Measurements from ENCODE around the gene TNS1.
"Not testable (repeated sequence)": the region's sequence is repeated elsewhere in the genome, so short reads cannot be mapped to it uniquely, and the experiment has no call there.

TNS1 gene

DNA sequence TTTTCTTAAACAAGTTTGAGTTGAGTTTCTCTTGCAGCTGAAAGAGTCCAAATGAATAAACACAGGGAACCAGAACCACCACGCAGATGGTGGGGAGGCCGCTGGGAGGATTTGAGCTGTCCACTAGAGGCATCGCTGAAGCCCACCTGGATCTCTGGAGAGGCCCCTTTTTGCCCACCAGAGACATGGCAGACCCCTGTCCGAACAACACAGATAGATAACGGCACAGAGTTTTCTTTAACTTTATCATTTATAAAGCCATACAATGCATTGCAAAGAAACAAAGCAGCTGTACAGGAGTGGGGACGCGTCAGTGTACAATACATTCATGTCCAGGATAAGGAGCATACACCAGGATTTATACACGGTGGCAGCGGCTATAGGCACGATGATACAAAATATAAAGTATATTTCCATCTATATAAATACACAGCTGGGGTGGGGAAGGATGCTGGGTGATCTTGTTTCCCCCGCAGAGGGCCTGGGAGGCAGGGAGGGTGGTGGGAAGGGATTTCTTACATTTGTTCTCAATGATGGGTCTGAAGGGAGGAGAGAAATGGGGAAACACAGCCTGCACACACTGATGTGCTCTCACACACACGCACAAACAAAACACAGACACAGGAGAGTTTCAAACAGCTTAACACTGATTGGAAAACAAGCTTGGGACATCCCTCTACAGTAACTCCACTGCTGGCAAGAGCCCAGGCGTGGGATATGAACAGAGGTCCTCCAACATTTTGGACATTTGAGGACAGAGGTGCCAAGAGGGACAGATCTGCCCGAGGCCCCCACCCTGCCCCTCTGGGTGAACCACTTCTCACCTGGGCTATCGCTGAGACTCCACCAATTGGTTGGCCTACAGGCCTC lies 203.0 kb downstream of the TNS1 start:
- no peak for DNase-seq (ENCODE audit: low read depth, low spot score)

- no peak for DNase-seq (ENCODE audit: low read depth, low spot score)
Measured at GRCh38 chr2:217798743-217799562, 203.8 kb downstream of the TNS1 start.

GRCh38 chr2:217798191-217798590 lies 204.6 kb downstream of the TNS1 start:
- no peak for DNase-seq (ENCODE audit: low read depth, low spot score)

DNA sequence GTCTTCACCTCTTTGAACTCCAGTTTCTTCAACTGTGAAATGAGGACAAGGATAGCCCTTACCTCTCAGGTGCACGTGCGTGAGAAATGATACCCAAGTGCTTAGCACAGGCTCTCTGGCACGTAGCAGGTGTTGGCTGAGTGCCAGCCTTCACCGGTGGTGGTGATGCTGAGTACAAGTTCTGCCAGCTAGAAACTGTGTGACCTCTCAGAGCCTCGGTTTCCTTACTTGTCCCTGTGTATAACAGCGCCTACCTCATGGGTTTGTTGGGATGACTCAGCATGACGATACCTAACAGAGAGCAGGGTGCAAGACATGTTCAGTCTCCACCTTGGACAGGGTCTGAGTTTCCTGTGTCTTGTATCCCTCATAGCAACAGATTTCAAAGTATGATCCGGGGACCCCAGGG lies 205.1 kb downstream of the TNS1 start:
- DNase-seq (ENCODE audit: low read depth, low spot score), result no peak

DNA sequence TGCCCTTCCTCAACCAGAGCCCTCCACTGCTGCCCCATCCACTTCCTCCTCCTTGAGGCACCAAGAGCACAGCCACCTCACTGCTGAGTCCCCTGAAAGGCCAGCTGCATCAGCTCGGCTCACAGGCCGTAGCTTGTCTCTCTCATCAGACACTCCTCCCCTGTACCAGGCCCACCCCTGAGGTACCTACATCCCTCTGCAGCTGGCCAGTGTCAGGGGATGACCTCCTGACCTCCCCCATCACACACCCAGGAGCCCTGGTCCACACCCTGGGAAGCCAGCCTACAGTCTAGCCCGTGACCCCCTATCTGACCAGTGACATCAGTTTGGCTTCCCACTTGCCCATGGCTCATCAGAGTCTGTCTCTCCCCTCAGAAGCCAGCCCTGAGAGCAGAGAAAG lies 205.6 kb downstream of the TNS1 start:
- DNase-seq (ENCODE audit: low read depth, low spot score), result no peak

GRCh38 chr2:217795706-217796465 lies 206.9 kb downstream of the TNS1 start:
- no peak for DNase-seq (ENCODE audit: low read depth, low spot score)

DNA sequence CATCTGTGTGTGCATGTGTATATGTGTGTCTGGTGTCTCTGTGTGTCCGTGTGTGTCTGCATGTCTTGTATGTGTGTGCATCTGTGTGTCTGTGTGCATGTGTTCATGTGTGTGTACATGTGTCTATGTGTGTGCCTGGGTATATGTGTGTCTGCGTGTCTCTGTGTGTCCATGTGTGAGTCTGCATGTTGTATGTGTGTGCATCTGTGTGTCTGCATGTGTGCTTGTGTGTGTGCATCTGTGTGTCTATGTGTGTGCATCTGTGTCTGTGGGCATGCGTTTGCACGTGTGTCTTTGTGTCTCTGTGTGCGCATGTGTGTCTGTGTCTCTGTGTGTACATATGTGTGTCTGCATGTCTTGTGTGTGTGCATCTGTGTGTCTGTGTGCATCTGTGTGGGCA lies 207.7 kb downstream of the TNS1 start:
- DNase-seq (ENCODE audit: low read depth, low spot score), result no peak

GRCh38 chr2:217794133-217794986 lies 208.4 kb downstream of the TNS1 start:
- no peak for DNase-seq (ENCODE audit: low read depth, low spot score)

DNA sequence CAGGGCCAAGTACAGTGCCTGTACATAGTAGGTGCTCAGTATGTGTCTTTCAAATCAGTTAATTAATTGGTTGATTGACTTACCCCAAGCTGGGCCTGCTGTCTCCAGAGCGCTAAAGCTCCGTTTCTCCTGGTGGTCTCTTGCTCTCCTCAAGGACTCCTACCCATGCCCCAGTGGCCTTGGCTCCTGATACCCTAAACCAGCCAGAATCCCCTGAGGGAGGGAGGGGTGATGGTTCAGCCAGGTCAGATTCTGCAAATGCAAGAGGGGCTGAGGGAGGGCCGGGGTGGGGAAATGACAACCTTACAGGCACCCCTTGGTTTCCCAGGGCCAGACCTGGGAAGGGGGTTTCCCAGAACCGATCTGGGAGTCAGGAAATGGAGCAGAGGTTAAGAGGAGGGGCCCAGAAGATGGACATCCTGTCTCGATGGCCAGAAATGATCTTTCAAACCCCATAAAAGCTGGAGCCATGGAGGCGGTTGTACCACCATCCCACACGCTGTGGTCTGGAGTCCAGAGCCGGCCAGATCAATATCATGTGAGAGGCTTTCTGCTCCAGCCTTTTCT lies 209.1 kb downstream of the TNS1 start:
- DNase-seq (ENCODE audit: low read depth, low spot score), result no peak

GRCh38 chr2:217792626-217793527 lies 209.9 kb downstream of the TNS1 start:
- DNase-seq (ENCODE audit: low read depth, low spot score), result no peak

DNA sequence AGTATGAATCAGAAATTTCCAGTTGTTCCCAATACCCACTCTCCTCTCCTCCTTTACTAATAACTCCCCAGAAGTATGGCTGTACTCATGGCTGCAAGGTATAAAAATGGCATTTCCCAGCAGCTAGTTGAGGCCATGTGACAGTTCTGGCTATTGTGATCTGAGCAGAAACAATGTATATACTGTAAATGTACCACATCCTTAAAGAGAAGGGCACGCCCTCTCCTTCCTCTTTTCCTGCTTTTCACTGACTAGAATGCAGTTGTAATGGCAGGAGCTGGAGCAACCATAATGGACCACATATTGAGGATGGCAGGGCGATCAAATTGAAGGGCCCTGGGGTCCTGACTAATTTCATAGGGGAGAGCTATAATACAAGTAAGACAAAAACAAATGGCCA lies 211.2 kb downstream of the TNS1 start:
- DNase-seq (ENCODE audit: low read depth, low spot score), result no peak

DNA sequence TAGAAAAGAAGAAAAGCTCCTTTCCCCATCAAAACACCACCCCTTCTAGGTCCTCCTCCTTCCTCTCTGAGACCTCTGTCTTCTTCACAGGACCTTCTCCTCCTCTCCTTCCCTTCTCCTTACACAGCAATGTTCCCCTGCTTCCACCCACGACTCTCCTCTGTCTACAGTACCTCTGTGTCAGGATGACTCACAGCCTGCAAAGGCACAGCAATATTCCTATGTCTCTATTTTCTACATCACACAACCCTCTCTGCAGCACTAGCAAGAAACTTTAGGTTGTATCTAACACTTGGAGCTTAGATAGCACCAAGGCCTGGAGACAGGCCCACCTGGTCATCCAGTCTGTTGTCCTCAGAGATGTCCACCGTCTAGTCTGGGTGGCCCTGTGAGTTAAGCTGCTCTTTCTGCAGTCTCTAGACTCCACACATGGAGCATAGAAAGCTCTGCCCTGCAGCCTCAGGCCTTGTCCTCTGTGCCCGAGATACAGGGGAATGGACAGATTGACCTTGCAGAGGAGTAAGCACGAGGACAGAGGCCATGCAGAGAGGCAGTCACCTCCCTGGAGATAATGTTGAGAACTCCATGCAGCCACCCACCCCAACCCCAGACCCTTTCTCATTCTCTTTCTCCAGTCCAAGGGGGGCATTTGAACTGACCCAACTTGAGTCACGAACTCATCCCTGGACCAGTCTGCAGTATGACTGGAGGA lies 212.0 kb downstream of the TNS1 start:
- no peak for DNase-seq (ENCODE audit: low read depth, low spot score)

GRCh38 chr2:217790195-217790594 lies 212.6 kb downstream of the TNS1 start:
- DNase-seq (ENCODE audit: low read depth, low spot score), result no peak

DNA sequence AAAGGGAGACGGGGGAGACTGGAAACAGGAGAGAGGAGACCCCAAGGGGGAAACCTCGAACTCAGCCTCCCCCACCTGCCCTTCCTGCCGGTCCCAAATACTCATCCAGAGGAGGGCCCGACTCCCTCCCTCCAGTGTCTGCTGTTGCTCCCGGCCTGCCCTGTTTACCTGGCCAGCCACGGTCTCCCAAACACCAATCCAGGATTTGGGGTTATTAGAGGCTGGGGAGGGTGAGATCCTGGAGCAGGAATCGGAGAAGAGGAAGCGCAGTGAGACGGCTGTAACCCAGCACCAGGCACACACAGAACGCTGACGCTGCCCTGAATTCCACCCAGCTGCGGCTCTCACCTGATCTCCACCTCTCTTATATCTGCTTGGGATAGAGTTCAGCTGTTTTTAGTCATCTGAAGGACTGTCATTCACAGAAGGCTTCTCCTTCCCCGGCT lies 213.0 kb downstream of the TNS1 start:
- no peak for DNase-seq (ENCODE audit: low read depth, low spot score)

DNA sequence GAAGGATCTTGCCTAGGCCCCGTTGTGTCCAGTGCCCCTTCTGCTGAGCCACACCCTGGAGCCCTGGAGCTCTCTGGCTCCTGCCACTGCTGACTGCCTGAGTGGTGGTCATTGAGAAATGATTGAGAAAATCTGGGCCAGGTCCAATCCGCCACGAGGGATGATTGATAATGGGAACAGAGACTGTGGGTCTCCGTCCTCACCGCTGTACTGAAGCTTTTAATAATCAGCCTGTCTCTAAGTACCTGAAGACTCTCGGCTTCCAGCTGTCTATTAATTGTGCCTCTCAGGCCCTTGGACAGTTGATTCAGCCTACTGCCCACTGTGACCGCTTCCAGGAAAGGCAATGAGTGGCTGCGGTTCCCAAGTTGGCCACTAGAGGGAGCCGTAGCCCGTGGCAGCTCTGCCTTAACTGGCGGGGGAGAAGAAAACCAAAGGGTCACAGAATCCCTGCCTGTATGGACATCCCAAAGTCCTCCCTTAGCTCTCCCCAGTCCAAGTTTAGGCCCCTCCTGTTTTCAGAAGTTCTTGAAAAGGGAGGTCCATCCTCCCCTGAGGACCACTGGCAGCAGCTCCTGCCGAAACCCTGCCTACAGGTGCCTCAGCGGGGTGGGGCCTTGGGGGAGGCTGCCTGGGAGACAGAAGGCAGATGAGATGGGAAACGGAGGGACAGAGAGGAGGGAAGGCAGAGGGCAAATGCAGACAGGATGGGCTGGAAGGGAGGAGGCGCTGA lies 213.6 kb downstream of the TNS1 start:
- peak; percentile 35 for DNase-seq (ENCODE audit: low read depth, low spot score)

- DNase-seq (ENCODE audit: low read depth, low spot score), result no peak
Measured at GRCh38 chr2:217788669-217789002, 214.2 kb downstream of the TNS1 start.

GRCh38 chr2:217787160-217787877 lies 215.5 kb downstream of the TNS1 start:
- no peak for DNase-seq (ENCODE audit: low read depth, low spot score)

- not testable (repeated sequence) for DNase-seq (ENCODE audit: low read depth, low spot score)
Measured at GRCh38 chr2:217786560-217786959, 216.2 kb downstream of the TNS1 start.

Data from iPS DF 19.7 (cell line).